H54 (cell line): ENCODE results near the gene FHIT.

ENCODE experiments used
- DNase-seq: peaks from one replicate; pipeline ENCODE4 v3.0.0; 2011; ENCODE audit warnings: low spot score, mixed read lengths; ENCODE audit not compliant: insufficient read length
- FAIRE-seq: peaks from 3 replicates; lab custom pipeline; 2011; peaks lifted over from hg19 to GRCh38; lab: Jason Lieb, UNC
- POLR2A ChIP-seq: IDR thresholded peaks from 2 replicates; pipeline ENCODE4 v1.6.1; 2011; ENCODE audit warnings: low read depth, mild to moderate bottlenecking, low read length

Gene FHIT

DNA sequence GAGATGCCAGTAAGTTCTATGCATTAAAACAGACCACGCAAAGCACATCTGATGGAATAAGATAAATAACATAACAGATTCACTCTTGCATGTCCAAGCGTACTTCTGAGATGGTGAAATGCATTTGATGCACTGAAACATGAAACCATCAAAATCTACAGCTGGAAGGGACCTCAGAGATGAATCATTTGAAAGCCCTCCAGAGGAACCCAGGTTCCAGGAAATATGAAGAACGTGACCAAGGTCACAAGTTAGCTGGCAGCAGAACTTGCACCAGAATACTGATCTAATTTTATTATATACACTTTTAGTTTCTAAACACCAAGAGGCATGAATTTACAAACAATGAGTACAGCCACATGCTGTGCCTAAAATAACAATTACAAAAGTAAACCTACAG is 957.1 kb downstream of the FHIT start:
- no peak for DNase-seq
- no peak for TF ChIP-seq POLR2A
- no peak for FAIRE-seq

DNA sequence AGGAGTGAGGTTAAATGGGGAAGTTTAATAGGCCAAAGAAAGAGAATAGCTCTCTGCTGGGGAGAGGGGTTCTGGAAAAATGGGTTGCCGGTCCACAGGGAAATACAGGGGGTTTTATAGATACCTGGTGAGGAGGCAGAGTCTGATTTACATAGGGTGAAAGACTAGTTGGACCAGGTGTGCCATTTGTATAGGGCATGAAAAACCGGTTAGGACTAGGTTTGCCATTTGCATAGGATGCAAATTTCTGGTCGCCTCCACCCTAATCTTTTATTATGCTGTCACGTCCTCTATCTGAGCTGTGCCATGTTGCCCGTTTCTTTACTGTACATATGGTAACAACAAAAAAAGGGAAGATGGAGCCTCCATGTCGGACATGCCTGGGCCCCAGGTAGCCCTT is 960.1 kb downstream of the FHIT start:
- DNase-seq: no peak
- no peak for FAIRE-seq
- TF ChIP-seq POLR2A: no peak

DNA sequence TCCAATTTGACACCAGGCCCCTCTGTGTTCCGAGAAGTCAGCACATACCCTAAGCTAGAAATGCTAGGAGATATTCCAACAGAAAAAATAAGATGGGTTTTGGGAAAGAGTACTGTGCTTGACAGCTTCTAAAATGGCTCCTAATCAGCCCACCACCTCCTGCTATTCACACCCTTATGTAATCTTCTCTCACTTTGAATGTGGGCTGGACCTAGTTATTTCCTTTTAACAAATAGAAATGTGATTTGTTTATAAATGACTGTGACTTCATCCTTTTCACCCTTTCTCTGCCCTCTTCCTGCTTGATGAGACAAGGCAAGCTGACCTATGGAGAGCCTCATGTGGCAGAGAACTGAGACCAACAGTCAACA is 961.1 kb downstream of the FHIT start:
- DNase-seq (no peak), FAIRE-seq (no peak)
- no peak for TF ChIP-seq POLR2A

DNA sequence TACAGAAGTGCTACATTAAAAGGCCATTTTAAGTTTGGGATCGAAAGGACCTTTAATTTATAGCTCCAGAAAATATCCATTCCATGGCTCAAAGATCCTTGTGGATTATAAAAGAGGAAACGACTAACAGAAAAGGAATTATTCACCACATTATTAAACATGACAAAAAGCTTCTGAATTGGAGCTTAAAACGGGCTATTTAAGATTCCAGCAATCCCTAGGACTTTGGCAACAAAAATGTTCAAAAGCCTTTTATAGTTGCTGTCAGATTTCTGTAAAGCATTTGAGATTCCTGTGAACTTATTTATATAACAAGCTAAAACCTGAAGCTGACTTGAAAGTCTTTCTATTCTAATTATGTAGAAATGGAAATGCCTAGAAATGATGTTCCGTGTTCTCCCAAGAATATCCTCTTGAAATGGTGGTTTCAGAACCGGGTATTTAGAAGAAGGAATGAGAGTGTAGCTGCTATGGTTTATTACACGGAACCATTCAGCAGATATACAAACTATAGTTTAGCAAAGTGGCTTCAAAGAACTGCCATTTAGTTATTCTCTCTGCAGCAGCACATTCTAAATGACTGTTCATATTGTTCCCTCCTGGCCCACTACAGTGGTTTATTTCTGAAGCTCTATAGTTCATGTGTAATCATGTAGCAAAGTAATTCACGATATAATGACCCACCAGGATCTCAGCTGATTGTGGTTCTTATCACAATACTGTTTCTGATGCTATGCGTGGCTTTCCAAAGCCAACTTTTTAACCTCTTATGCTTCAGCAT is 961.7 kb downstream of the FHIT start:
- FAIRE-seq: no peak
- DNase-seq: no peak
- TF ChIP-seq POLR2A: no peak

DNA sequence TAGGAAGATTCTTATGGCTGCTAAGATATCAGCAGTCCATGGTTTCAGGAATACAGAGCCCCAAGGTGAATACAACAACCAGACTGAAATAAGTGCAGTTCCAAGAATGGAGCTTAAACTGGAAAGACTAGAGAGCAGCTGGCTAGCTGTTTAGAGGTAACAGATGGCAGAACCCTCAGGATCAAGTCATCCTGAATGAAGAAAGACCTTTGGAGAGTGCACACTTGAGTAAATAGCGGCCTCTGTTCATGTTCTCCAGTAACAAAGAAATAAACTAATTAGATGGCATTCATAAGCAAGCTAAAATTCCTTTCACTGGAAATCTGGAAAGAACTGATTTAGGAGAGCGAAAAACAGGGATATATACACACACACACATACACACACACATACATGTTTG is 968.4 kb downstream of the FHIT start:
- DNase-seq (no peak), FAIRE-seq (no peak)
- no peak for TF ChIP-seq POLR2A

DNA sequence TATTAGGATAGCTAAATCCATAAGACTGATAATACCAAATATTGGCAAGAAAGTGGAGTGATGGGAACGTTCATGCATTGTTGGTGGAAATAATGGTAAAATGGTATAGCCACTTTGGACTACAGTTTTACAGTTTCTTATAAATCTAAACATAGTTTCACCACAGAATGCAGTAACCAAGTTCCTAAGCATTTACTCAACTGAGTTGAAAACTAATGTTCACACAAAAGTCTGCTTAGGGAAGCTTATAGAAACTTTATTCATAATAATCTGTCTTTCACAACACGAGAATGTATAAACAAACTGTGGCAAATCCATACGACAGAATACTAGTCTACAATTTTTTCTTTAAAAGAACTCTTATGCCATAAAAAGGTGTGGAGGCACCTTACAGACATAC is 969.3 kb downstream of the FHIT start:
- no peak for TF ChIP-seq POLR2A
- no peak for DNase-seq
- FAIRE-seq: no peak

DNA sequence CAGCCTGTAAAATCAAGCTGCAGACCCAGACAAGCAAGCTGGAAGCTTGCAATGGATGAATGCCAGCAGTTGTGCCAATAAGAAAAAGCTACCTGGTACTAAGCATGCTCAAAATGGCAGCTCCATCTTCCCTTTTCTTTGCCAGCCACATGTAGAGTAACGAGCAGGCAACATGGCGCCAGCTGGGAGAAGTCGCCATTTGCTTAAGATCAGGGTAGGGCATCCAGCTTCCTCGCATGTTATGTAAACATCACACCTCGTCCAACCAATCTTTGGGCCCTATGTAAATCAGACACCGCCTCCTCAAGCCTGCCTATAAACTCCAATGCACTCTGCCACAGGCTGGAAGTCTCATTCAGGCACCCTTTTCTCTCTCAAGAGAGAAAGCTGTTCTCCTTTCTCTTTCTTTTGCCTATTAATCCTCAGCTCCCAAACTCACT is 973.9 kb downstream of the FHIT start:
- peak; percentile 90 for FAIRE-seq

DNA sequence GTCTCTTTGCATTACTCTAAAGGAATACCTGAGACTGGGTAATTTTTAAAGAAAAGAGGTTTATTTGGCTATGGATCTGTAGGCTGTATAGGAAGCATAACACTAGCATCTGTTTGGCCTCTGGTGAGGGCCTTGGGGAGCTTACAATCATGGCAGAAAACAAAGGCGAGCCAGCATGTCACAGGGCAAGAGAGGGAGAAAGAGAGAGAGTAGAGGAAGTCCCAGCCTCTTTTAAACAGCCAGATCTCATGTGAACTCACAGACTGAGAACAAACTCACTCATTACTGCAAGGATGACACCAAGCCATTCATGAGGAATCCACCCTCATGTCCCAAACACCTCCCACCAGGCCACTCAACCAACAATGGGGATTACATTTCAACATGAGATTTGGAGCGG is 974.6 kb downstream of the FHIT start:
- TF ChIP-seq POLR2A: no peak
- no peak for FAIRE-seq
- no peak for DNase-seq

More for the DNA sequence above, 973.9 kb downstream of the FHIT start:
- TF ChIP-seq POLR2A: 0 out of 2 replicates have a peak, but pooled peaks have one; percentile 29
- no peak for DNase-seq

DNA sequence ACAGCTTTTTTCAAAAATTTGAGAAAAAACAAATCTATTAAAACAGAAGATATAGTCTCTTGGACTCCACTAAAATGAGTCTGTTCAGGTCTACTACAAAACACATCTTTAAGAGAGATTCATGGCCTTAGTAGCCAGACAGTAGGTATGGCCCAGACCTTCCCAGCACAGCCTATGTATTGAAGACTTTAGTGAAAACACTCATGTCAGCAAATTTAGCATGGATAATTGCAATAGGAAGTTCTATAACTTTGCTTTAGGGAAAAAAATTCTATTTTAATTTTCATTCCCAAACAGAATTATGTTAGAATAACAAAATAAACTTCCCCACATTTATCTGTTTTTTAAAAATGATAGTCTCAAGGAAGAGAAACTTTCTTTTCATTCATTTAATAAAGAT is 976.6 kb downstream of the FHIT start:
- TF ChIP-seq POLR2A: no peak
- FAIRE-seq (no peak), DNase-seq (no peak)

DNA sequence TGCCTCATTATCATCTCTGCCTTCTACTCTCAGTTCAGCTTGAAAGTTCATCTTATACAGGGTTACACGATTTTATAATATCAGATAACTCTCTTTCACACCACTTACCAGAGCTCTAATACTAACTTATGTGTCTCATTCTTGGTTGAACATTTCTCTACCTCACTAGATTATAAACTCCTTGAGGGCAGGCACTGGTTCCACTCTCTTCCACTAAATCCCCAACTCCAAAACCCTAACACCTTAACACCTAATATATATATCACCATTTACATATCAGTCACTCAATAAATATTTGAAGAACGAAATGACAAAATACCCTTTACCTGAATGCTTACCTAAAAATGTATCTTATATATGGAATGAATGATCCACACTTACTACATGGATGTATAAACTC is 977.2 kb downstream of the FHIT start:
- no peak for TF ChIP-seq POLR2A
- no peak for DNase-seq
- FAIRE-seq: no peak

DNA sequence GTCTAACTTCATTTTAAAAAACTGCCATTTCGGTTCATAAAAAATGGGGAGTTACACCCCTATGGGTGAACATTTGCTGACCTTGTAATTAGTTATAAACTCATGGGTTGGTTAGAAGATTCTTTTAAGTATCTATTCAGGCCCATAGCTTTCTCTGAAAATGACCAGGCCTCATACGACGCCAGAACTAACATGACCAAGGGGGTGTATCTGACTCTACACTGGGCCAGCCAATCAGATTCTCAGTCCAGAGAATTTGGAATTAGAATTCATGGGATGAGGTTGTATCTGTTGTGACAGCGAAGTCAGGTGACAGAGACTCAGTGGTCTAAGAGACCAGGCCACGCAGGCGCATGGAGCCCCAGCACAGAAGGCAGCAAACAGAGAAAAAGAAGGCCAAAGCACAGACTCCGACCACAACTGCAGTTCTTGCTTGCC is 981.4 kb downstream of the FHIT start:
- TF ChIP-seq POLR2A: no peak
- DNase-seq: no peak
- FAIRE-seq: no peak

DNA sequence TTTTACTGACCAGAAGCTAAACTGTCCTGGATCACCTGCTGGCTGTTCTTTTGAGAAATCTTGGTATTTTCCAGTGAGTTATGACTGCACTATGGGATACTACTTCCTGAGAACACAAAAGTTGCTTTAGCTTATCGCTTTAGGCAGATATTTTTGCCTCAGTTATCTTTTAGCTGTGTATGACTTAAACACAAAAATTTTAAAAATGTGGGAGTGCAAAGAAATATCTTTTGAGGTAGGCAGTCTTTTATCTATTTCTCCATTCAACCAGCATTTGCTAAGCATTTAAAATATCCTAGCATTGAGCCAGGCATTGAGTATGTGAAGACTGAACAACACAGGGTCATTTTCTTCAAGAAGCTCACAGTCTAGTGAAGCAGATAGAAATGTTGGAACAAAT is 981.9 kb downstream of the FHIT start:
- FAIRE-seq: no peak
- TF ChIP-seq POLR2A: no peak
- DNase-seq: no peak

DNA sequence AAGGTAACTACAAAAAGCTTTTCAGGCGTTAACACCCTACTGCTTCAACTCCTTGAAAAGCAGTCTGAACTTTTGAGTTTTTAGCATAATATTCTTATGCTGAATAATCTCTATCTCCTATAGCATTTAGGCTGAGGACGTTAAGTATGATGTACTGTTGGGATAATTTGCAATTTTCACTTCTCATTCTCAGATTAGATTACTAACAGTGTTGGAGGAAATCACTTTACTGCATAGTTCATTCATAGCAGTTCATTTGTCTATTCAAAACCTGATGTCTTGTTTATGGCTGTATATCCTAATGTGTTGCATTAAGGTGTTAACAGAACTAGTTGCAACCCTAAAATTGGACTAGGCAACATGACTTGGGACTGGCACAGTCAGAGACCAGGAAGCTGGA is 983.1 kb downstream of the FHIT start:
- FAIRE-seq (no peak), DNase-seq (no peak)
- no peak for TF ChIP-seq POLR2A

DNA sequence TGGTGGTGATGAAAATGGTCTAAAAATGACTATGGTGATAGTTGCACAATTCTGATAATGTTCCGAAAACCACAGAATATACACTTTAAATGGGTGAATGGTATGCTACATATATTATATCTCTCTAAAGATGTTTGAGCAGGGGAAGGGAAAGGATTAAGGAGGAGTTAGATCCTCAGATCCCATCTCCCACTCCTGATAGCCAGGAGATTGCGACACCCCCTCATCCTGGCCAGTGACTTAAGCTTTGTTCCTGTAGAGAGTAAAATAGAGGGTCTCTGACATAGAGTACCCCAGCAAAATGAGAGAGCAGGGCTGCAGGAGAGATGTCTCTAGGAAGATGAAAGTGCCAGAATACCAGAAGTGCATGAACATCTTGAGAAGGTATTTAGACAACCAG is 984.8 kb downstream of the FHIT start:
- FAIRE-seq: no peak
- TF ChIP-seq POLR2A: no peak
- no peak for DNase-seq

DNA sequence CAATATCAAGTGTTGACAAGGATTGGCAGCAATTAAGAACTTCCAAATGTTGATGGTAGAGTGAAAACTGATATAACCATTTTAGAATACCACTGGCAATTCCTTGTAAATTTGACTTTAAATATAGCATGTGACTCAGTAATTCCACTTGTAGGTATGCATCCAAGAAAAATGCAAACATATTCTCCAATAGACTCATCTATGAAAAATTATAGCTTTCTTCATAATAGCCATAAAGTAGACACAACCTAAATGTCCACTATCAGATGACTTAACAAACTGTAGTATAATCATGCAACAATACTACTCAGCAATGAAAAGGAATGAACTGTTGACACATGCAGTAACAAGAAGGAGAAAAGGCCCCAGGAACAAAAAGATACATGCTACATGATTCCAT is 988.1 kb downstream of the FHIT start:
- TF ChIP-seq POLR2A: no peak
- FAIRE-seq (no peak), DNase-seq (no peak)
